Psoas muscle (tissue), 8 donors: ENCODE measurements around the gene DSG1. TPM values are rescaled to one million over a fixed set of nuclear protein-coding genes. Genes with fewer than 3 reads are reported as not detected.

Source experiments
- ATAC-seq, 4 donors: fragments of 200-7000 bp; cut with Tn5 transposase; one replicate each; pipeline ENCODE4 v1.9.1; 2020; ENCODE audit warnings: moderate library complexity in 3 of 4, mild to moderate bottlenecking in 2 of 4
- DNase-seq, 2 donors: peaks; one replicate each; pipeline ENCODE4 v3.0.0-alpha.2; 2020
- H3K27ac ChIP-seq: fragments of 200-600 bp; one replicate; pipeline ENCODE4 v1.8.0; 2022
- H3K27me3 ChIP-seq, 3 donors: fragments of 200-600 bp in 1 of 3; one replicate each; pipeline versions ENCODE4 v1.6.1 to v1.8.0; 2013 to 2022; ENCODE audit warnings: low read length in 2 of 3, mild to moderate bottlenecking in 2 of 3, moderate library complexity in 1 of 3; ENCODE audit not compliant: insufficient read depth in 3 of 3
- H3K36me3 ChIP-seq, 2 donors: fragments of 200-600 bp in 1 of 2; one replicate each; pipeline versions ENCODE4 v1.6.1 to v1.8.0; 2013 to 2022; ENCODE audit warnings: low read depth in 1 of 2, mild to moderate bottlenecking in 1 of 2, moderate library complexity in 1 of 2; ENCODE audit not compliant: insufficient read depth in 1 of 2
- H3K4me1 ChIP-seq: fragments of 200-600 bp; one replicate; pipeline ENCODE4 v1.8.0; 2022
- H3K4me3 ChIP-seq: fragments of 200-600 bp; one replicate; pipeline ENCODE4 v1.8.0; 2022; ENCODE audit warnings: mild to moderate bottlenecking
- H3K9me3 ChIP-seq: fragments of 200-600 bp; one replicate; pipeline ENCODE4 v1.8.0; 2022
- WGBS, 3 donors: extraction: QIAGEN DNeasy Blood & Tissue Kit; methylation state at CpG; one replicate each; pipeline versions ENCODE4 v1.1.6 to v1.1.7; 2013; 5-methylcytosine and 5-hydroxymethylcytosine counted together
- intact Hi-C, 2 donors: fragments of 100-400 bp; cut with DNase I; formaldehyde crosslinking; loops; one replicate each; pipeline versions ENCODE4 v1.11.0 to v1.14.2; 2022
- polyA plus RNA-seq, 3 donors: library from polyadenylated mRNA; stranded (reverse); fragments of 200-250 nt; gene quantifications; one replicate each; pipeline ENCODE4 v1.2.3, GENCODE V29; 2013
- total RNA-seq, 4 donors: library from RNA; stranded (reverse); fragmentation: NEBNext Ultra II Directional in 2 of 4; extraction: Animal tissue kit (Norgen Biotek cat#: 25700) in 2 of 4; gene quantifications; one replicate each; pipeline versions ENCODE4 v1.2.1 to v1.2.4, GENCODE V29; 2021 to 2023
- TF ChIP-seq, protein P1 (sequence below): fragments of 200-600 bp; IDR thresholded peaks from one replicate; pipeline ENCODE4 v1.8.0; 2022; ENCODE audit warnings: antibody characterized with exemption
- donor health status: healthy with polysubstance abuse.
- donor health status: DM: no; HTN: no; CAD: no; lungs with moderate emphysema.
- donor health status: Bipolar disorder and iron deficiency.
- donor health status: healthy.
- donor health status: DM: yes; HTN: yes; CAD: no.
- donor health status: DM: no; HTN: no; CAD: no.
- donor health status: DM: no; HTN: no; CAD: no.
- donor health status: DM: yes; HTN: yes; CAD: no.

The DSG1 gene
- total and polyA plus RNA-seq, 7 donors: not detected

GRCh38 chr18:31403409-31403808 is 85.4 kb downstream of the DSG1 start:
- TF ChIP-seq, protein P1, sequence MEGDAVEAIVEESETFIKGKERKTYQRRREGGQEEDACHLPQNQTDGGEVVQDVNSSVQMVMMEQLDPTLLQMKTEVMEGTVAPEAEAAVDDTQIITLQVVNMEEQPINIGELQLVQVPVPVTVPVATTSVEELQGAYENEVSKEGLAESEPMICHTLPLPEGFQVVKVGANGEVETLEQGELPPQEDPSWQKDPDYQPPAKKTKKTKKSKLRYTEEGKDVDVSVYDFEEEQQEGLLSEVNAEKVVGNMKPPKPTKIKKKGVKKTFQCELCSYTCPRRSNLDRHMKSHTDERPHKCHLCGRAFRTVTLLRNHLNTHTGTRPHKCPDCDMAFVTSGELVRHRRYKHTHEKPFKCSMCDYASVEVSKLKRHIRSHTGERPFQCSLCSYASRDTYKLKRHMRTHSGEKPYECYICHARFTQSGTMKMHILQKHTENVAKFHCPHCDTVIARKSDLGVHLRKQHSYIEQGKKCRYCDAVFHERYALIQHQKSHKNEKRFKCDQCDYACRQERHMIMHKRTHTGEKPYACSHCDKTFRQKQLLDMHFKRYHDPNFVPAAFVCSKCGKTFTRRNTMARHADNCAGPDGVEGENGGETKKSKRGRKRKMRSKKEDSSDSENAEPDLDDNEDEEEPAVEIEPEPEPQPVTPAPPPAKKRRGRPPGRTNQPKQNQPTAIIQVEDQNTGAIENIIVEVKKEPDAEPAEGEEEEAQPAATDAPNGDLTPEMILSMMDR: no peak
- H3K36me3 ChIP-seq: no peaks in the 10 kb centered on the region
- H3K9me3 ChIP-seq: no peaks in the 10 kb centered on the region
- intact Hi-C loops: no loop called here
- DNase-seq (no peak), ATAC-seq (no peak)
- H3K4me1 ChIP-seq: no peaks in the 10 kb centered on the region
- 50 to 72% (median 58%) methylated on average over 2 of the region's 2 CpGs for WGBS, 3 donors
- H3K27me3 ChIP-seq: no peaks in the 10 kb centered on the region
- no peak overlapping the region for H3K4me3 ChIP-seq
- H3K27ac ChIP-seq: no peak overlapping the region

Other genes with a start within 250 kb of the DSG1 start
- gene DSC2, start 215.7 kb upstream of the DSG1 start, total RNA-seq: 1 to 10 TPM in 2 of 4 donors, under 1 TPM in 2; 0.66 to 2.4 (median 0.99) TPM
- under 1 TPM; 0.11 to 0.21 (median 0.18) TPM for gene DSC2, start 215.7 kb upstream of the DSG1 start, polyA plus RNA-seq
- gene DSC1, start 155.3 kb upstream of the DSG1 start, total RNA-seq: not detected
- not detected for gene DSC1, start 155.3 kb upstream of the DSG1 start, polyA plus RNA-seq
- gene DSG4, start 58.6 kb downstream of the DSG1 start, total RNA-seq: not detected
- not detected for gene DSG4, start 58.6 kb downstream of the DSG1 start, polyA plus RNA-seq
- under 1 TPM in 1 of 4 donors, not detected in 3; 0.04 TPM for gene DSG3, start 129.6 kb downstream of the DSG1 start, total RNA-seq
- gene DSG3, start 129.6 kb downstream of the DSG1 start, polyA plus RNA-seq: under 1 TPM; under 0.01 to 0.03 (median 0.01) TPM
- 1 to 10 TPM in 2 of 4 donors, under 1 TPM in 2; 0.76 to 1.8 (median 1.2) TPM for gene DSG2, start 180.0 kb downstream of the DSG1 start, total RNA-seq
- gene DSG2, start 180.0 kb downstream of the DSG1 start, polyA plus RNA-seq: under 1 TPM; 0.33 to 0.95 (median 0.93) TPM